Fibroblast of pulmonary artery (primary cell): ENCODE results near the gene COL9A1.

Experiments used
- DNase-seq: peaks from one replicate; pipeline ENCODE4 v3.0.0-alpha.2; 2010; ENCODE audit warnings: low read depth
- H3K4me3 ChIP-seq: replicated peaks from 2 replicates; pipeline ENCODE4 v1.5.1; 2011; ENCODE audit warnings: low read depth, mild to moderate bottlenecking, control low read depth, low read length, moderate library complexity
- CTCF ChIP-seq: IDR thresholded peaks from 2 replicates; pipeline ENCODE4 v1.5.1; 2011; ENCODE audit warnings: mild to moderate bottlenecking, control low read depth, low read length, inconsistent platforms; ENCODE audit errors: missing control alignments

Gene COL9A1

GRCh38 chr6:70198785-70199184 lies 104.1 kb downstream of the COL9A1 start:
- no peak for DNase-seq
- H3K4me3 ChIP-seq, result no peak overlapping the region
- TF ChIP-seq CTCF, result no peak

DNA sequence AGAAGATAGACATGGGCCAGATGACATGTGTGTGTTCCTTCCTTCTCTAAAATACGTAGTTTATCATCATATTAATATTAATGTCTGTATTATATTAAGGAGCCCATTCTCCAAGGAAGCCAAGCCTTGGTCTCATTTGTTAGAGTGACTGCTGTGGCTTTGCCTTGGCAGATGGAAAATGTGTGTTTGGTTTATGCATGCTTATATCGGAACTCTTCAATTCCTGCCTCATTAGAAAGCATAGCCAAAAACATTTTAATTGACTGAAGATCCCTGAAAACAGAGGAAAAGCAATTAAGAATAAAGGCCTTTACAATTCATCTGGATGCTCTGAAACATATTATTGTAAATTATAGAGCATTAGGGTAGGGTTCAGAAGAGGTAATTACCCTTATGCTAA lies 106.4 kb downstream of the COL9A1 start:
- TF ChIP-seq CTCF, result no peak
- H3K4me3 ChIP-seq, result no peak overlapping the region
- DNase-seq, result no peak

GRCh38 chr6:70194421-70194820 lies 108.5 kb downstream of the COL9A1 start:
- TF ChIP-seq CTCF, result no peak
- H3K4me3 ChIP-seq, result no peak overlapping the region
- no peak for DNase-seq

GRCh38 chr6:70188202-70188601 lies 114.7 kb downstream of the COL9A1 start:
- DNase-seq, result no peak

GRCh38 chr6:70186461-70186860 lies 116.4 kb downstream of the COL9A1 start:
- no peak overlapping the region for H3K4me3 ChIP-seq
- TF ChIP-seq CTCF, result no peak
- no peak for DNase-seq

More at GRCh38 chr6:70188202-70188601, 114.7 kb downstream of the COL9A1 start:
- no peak overlapping the region for H3K4me3 ChIP-seq
- no peak for TF ChIP-seq CTCF

GRCh38 chr6:70184723-70185122 lies 118.2 kb downstream of the COL9A1 start:
- no peak for TF ChIP-seq CTCF
- DNase-seq, result no peak
- H3K4me3 ChIP-seq, result no peak overlapping the region

- DNase-seq, result no peak
- no peak for TF ChIP-seq CTCF
- H3K4me3 ChIP-seq, result no peak overlapping the region
Observed at GRCh38 chr6:70183538-70183937, 119.3 kb downstream of the COL9A1 start.
